Raji (cell line): ENCODE measurements around the gene EME2.

Experiments
- POLR2A ChIP-seq: IDR thresholded peaks from 2 replicates; pipeline ENCODE4 v1.6.1; 2011; ENCODE audit warnings: low read depth, low read length, control low read depth; ENCODE audit not compliant: insufficient read depth

EME2 gene

DNA sequence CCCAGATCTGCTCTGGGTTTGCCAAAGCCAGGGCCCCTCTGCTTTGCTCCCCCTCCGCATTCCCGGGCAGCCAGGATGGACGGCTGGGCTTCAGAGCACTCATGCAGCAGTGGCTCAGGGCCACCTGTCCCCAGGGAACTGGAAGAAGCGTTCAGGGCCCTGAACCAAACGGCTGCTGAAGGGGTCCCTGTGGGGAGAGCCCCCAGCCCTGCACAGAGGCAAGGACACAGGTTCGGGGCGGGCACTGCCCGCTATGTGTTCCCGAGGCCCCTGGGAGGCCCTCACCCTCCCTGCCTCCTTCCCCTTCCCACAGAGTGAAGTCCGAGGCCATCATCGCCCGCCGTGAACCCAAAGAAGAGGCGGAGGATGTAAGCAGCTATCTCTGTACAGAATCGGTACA lies 11.7 kb upstream of the EME2 start:
- no peak for TF ChIP-seq POLR2A

DNA sequence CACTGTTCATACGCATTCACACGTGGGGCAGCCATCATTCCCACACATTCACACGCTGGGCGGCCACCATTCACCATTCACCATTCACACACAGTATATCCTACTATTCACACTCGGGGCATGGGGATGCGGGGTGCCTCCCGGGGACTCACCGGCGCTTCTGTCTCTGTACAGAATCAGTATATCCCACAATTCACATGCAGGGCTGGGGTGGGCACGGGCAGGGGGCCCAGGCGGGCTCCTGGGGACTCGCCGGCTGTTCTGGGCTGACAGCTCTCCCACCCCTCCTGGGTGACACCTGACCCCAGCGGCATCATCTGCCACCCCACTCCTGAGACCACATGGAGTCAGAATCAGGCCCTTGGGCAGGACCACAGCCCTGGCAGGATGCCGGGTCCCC lies 10.9 kb upstream of the EME2 start:
- no peak for TF ChIP-seq POLR2A

DNA sequence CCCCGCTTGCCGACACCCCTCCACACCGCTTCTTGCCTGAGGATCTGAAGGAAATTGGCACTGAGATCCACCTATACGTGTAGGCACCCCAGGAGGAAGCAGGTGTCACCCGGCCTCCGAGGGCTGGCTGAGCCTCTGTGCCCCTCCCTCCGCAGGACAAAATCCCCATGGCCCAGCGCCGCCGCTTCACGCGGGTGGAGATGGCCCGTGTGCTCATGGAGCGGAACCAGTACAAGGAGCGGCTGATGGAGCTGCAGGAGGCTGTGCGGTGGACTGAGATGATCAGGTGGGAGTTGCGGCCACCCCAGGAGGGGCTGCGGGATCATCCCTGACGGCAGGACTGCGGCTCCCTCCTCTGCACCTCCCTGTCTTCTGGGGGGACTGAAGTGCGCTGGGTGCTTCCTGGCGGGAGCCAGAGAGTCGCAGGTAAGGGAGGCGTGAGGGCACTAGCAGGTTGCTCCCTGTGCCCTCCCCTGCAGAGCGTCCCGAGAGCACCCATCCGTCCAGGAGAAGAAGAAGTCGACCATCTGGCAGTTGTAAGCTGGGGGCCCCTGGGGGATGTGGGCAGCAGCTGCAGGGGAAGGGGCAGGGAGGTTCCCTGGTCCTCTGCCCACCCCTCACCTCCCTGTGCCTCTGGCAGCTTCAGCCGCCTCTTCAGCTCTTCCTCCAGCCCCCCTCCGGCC lies 10.3 kb upstream of the EME2 start:
- no peak for TF ChIP-seq POLR2A

DNA sequence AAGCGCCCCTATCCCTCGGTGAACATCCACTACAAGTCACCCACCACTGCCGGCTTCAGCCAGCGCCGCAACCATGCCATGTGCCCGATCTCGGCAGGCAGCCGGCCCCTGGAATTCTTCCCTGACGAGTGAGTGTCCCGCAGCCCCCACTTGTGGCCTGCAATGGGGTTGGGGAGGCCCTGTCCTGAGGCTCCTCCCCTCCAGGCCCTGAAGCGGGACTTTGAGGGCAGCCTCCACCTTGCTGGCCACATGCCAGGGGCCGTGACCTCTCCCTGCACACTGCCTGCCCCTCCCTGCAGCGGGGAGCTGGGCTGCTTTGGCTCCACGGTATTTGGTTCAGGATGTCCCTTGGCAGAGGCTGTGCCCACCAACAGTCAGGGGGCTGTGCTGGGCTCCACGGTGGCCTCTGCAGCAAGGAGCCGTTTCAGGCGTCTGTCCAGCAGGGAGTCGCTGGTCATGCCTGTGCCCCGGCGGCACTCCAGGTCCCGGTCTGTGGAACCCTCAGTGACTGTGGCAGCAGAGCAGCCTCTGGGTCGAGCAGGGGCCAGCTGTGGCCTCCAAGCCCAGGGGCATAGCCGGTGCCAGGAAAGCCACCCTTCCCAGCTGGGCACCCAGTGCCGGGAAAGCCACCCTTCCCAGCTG lies 9.6 kb upstream of the EME2 start:
- no peak for TF ChIP-seq POLR2A

DNA sequence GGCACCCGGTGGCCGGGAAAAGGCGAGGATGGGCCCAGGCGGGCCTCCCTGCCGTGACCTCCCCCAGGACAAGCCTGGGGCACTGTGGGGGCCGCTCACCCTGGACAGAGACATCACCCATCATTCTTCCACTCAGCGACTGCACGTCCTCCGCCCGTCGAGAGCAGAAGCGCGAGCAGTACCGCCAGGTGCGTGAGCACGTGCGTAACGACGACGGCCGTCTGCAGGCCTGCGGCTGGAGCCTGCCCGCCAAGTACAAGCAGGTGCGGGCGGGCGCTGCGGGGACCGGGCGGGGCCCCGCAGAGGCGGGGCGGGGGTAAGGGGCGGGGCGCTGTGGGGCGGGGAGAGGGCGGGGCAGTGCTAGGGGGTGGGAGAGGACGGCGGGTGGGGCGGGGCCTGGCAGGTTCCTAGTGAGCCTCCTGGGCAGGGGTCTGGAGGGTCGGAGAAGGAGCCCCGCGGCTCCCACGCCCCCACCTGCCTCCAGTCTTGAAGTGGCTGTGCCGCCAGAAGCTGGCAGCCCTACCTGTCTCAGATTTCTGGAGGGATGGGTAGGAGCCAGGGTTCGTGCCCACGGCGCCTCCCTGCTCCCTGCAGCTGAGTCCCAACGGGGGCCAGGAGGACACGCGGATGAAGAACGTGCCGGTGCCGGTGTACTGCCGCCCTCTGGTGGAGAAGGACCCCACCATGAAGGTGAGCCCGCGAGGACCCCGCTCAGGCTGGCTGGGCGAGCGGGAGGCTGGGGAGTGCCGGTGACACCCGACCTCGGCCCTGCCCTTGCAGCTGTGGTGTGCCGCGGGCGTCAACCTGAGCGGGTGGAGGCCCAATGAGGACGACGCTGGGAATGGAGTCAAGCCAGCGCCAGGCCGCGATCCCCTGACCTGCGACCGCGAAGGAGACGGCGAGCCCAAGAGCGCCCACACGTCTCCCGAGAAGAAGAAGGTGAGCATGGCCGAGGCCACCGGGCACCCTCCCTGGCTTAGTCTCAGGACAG lies 8.8 kb upstream of the EME2 start:
- TF ChIP-seq POLR2A: no peak

DNA sequence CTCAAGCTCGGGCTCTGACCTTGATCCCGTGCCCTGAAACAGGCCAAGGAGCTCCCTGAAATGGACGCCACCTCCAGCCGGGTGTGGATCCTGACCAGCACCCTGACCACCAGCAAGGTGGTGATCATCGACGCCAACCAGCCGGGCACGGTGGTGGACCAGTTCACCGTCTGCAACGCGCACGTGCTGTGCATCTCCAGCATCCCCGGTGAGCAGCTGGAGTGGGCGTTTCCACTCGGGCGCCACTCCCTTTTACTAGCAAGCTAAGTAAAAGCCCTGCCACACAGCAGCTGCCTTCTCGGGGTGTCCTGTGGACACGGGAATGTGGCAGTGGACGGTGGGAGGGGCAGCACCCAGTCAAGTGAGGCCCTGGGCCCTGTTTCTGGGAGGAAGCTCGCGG lies 7.6 kb upstream of the EME2 start:
- TF ChIP-seq POLR2A: no peak

DNA sequence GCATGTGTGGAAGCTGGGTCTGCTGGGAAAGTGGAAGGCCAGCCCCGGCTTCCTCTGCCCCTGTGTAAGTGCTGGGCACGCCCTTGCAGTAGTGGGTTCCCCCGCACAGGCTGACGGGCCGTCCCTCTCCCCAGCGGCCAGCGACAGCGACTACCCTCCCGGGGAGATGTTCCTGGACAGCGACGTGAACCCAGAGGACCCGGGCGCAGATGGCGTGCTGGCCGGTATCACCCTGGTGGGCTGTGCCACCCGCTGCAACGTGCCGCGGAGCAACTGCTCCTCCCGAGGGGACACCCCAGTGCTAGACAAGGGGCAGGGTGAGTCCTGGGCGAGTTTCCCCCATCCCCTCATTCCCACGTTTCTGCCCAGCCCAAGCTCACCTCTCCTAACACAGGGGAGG lies 6.8 kb upstream of the EME2 start:
- no peak for TF ChIP-seq POLR2A

DNA sequence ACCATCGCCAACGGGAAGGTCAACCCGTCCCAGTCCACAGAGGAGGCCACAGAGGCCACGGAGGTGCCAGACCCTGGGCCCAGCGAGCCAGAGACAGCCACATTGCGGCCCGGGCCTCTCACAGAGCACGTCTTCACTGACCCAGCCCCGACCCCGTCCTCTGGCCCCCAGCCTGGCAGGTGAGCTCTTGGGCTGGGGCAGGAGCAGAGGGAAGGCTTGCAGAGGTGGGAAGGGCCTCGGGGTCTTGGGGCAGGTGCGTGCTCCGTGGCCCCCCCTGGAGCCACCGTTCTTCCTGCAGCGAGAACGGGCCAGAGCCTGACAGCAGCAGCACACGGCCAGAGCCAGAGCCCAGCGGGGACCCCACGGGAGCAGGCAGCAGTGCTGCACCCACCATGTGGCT lies 6.4 kb upstream of the EME2 start:
- no peak for TF ChIP-seq POLR2A

DNA sequence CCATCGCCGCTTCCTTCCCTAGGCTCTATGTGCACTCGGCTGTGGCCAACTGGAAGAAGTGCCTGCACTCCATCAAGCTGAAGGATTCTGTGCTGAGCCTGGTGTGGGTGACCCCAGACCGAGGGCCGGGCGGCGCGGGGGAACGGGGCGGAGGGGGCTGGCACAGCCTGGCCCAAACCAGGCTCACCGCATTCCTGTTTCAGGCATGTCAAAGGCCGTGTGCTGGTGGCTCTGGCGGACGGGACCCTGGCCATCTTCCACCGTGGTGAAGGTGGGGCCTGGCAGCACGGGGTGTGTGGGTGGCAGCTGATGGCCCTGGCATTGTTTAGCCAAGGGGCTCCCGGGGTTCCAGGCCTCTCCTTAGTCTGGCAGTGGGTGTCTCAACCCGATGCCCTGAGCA lies 5.9 kb upstream of the EME2 start:
- no peak for TF ChIP-seq POLR2A

DNA sequence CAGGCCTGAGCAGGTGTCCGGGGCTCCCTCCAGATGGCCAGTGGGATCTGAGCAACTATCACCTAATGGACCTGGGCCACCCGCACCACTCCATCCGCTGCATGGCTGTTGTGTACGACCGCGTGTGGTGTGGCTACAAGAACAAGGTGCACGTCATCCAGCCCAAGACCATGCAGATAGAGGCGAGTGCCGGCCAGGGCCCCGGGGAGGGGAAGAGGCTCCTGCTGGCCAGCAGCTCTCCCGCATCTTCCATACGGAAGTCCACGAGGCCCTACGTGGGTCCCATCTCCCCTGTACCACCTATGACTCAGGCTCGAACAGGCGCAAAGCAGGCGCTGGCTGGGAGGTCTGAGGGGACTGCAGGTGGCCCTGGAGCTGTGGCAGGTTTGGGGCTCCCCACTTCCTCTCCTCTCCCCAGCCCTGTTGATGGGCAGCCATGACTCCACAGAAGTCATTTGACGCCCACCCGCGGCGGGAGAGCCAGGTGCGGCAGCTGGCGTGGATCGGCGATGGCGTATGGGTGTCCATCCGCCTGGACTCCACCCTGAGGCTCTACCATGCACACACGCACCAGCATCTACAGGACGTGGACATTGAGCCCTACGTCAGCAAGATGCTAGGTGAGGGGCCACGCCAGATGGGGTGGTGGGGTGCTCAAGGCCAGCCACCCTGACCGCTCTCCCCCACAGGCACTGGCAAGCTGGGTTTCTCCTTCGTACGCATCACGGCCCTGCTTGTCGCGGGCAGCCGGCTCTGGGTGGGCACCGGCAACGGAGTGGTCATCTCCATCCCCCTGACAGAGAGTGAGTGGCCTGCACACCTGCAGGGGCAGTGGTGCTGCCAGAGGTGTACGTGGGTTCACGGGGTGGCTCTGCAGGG lies 5.3 kb upstream of the EME2 start:
- TF ChIP-seq POLR2A: no peak

DNA sequence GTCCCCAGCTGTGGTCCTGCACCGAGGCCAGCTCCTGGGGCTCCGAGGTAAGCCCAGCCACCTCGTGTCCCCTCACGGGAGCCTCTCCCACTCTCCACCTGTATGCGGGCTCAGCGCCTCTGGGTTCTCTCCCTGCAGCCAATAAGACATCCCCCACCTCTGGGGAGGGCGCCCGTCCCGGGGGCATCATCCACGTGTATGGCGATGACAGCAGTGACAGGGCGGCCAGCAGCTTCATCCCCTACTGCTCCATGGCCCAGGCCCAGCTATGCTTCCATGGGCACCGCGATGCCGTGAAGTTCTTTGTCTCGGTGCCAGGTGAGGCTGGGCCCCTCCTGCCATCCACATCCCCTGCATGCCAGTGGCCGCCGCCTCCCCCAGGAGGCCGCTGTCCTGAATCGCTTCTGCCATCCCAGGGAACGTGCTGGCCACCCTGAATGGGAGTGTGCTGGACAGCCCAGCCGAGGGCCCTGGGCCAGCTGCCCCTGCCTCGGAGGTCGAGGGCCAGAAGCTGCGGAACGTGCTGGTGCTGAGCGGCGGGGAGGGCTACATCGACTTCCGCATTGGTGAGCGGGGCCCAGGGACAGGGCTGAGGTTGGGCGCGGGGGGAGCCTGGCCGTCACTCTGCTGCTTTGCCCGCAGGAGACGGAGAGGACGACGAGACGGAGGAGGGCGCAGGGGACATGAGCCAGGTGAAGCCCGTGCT lies 4.4 kb upstream of the EME2 start:
- TF ChIP-seq POLR2A: 0 out of 2 replicates have a peak, but pooled peaks have one; percentile 15

DNA sequence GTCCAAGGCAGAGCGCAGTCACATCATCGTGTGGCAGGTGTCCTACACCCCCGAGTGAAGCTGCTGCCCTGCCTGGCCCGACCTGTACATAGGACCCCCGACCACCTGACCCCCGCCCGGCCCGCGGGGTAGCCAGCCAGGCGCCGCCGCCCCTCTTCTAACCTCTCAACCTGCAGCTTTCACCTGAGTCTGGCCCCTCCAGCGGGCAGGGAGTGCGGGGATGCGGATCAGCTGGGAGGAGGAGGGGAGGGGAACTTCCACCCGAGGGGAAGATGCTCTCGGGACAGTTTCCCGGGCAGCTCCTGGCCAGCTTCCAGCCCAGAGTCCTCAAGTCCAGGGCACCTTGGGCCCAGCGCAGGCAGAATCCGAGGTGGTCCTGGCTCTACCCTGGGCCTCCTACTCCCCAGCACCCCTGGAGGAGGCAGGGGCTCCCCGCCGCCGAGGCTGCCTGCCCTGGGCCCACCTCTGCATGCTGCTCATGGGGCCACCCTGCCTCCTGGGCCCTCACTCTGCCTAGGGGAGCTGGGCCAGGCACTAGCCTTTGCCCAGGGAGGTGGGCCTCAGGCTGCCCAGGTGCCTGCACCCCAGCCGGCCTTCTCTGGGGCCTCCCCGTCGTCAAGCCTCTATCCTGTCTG lies 3.7 kb upstream of the EME2 start:
- TF ChIP-seq POLR2A: no peak

DNA sequence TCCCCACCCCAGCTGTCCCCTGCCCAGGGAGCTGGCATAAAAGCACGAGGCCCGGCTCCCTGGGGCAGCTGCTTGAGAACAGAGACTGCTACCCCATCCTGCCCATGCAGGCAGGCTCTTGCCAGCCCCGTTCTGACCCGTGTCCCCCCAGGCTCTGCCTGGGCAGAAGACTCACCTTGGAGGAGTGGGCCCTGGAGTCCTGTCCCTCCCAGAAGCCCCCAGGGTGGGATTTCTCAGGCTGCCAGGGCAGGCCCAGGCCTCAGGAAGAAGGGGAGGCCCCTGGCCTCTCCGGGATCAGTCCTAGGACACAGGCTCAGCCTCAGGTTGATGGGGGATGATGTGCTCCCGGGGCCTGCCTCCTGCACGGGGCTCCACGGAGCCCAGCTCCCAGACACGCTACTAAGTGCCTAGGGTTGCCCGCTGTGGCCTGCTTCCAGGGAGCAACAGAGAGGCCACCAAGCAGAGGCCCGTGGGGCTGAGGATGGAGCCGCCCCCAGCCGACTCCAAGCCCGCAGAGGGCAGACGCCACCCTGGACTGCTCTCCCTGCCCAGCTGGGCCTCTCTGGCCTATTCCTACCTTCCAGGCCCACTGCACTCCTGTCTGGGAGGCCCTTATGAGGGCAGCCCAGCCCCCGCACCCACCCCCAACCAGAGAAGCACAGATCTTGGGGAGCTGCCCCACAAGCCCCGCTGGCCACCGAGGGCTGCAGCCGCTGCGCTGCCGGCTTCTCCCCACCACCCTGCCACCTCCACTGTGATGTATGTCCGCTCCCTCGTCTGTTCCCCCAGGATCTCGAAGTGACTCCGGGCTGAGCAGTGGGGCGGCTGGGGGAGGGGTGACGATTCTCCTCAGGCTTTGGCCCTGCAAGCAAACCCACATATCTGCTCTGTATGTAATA lies 3.0 kb upstream of the EME2 start:
- TF ChIP-seq POLR2A: peak; percentile 17
